Esophagus mucosa (tissue), 1 donor: ENCODE data around the gene NDUFV2. TPM values are rescaled to one million over a fixed set of nuclear protein-coding genes. Genes with fewer than 3 reads are reported as not detected.
"Not testable (repeated sequence)": the region's sequence is repeated elsewhere in the genome, so short reads cannot be mapped to it uniquely, and the experiment has no call there.

ENCODE experiments used
- ATAC-seq: fragments of 200-7000 bp; cut with Tn5 transposase; one replicate; pipeline ENCODE4 v1.9.1; 2020
- total RNA-seq: library from RNA; stranded (reverse); gene quantifications from one replicate; pipeline ENCODE4 v1.2.4, GENCODE V29; 2023
- donor health status: DM: yes; HTN: yes; CAD: no.

The NDUFV2 gene
- total RNA-seq: 156 TPM

DNA sequence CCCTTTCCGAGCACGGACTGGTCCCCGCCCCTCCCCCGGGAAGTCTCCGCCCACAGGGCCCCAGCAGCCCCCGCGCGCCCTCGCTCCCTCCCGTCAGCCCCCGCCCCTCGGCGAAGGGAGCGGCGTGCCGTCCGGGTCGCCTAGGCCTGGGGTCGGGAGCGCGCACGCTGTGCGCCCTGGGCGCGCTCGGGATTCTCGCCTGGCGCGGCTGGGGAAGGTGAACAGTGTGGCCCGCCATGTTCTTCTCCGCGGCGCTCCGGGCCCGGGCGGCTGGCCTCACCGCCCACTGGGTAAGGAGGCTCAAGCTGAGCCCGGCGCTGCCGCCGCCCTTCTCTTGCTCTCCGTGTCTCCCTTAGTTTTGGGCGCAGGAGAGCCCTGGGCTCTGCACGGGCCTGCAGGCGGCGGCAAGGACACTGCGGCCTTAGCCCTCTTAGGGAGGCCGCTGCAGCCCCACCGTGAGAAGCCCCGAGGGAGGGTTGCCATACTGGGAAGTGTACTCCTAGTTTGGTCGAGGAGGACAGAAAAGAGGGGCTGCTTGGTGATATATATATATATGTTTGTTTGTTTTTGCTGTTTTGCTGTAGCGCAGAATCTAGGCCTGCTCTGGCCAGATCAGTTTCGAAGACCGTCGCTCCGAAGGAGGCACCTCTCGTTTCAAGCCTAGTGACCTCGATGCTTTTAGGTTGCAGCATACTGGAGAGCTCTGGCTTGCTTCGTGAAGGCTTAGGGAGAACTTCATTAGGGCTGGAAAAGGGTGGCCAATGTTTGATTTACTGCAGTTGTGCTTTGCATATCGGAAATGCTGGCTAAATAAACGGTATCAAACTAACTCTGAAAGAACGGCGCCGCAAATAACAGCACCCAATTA is at the start of gene NDUFV2:
Gene NDUFV2, plus strand, starts transcription at position 192 of the 868 bp plus-strand sequence. Its CDS starts 45 bp downstream, at position 237.
- peak; percentile 99 for ATAC-seq

DNA sequence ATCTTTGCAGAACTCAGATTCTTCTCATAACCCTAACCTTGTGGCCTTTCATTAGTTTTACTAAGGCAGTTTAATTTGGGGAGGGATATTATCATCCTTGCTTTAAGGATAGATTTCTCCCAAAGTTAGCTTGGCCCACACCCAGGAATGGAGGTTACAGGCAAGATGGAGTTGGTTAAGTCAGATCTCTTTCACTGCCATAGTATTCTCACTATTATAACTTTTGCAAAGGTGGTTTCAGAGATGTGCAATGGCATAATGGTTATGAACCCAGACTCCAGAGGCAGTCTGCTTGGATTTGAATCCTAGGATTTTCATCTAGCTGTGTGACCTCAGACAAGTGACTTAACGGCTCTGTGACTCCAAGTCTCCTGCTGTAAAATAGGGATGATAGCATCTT is 48.7 kb upstream of the NDUFV2 start:
- ATAC-seq: no peak

DNA sequence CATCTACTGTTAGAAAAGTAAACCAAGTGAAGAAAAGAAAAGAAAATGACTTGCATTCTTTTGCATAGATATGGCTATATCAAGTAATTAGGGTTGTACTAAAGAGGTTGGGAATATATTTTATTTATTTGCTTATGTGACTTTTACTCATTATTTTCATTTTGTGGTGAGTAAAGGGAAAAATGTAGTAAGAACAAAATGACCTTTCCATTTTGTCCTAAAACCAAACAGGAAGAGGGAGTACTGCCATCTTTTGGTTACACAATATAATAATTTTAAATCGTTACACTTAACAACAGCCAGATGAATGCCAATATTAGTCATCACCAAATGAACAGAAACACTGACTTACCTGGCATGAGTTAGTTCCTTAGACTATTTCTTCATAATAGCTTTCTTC is 47.3 kb upstream of the NDUFV2 start:
- peak; percentile 93 for ATAC-seq

DNA sequence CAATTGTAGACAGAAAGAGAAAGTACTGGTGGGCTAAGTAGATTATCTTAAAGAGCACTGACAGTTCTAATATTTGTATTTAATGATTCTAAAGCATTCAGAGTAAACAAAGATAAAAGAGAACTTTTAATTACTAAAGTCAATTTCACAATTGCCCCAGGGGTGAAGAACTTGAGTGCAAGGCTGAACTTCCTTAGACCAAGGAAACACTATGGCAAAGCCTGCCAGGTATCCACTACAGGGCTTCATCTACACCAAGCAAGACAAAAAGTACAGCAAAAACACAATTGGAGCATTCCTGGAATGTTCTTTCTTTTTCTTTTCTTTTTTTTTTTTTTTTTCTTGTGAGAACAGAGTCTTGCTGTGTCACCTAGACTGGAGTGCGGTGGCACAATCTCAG is 46.9 kb upstream of the NDUFV2 start:
- ATAC-seq: peak; percentile 55

DNA sequence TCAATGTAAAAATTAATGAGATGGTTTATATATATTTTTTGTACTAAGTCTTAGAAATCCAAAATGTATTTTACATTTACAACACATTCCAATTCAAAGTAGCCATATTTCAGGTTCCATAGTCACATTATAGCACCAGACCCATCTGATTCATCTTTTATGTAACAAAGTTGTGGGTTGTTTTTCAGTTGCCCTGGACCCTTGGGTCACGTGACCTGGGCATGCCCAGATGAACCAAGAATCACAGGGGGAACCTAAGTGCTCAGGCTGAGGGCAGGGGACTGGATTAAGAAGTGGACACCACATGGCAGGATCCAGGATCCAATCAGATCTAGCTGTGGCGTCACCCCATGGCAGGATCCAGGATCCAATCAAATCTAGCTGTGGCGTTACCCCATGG is 44.9 kb upstream of the NDUFV2 start:
- ATAC-seq: no peak

DNA sequence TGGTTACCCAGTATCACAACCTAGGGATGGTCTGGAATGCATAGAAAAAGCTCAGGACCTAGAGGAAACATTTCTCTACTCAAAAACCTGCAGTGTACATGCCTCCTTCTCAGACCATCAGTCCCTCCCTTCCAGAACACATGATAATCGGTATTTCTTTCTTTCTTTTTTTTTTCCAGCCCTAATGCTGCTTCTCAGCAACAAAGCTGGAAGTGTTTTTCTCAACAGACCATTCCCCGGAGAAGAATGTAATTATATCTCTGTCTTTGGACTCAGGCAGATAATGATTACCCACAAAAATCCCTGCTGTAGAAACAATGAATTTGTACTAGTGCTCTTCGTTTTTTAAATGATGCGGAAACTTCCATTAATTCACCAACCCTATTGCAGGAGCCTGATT is 44.1 kb upstream of the NDUFV2 start:
- no peak for ATAC-seq

DNA sequence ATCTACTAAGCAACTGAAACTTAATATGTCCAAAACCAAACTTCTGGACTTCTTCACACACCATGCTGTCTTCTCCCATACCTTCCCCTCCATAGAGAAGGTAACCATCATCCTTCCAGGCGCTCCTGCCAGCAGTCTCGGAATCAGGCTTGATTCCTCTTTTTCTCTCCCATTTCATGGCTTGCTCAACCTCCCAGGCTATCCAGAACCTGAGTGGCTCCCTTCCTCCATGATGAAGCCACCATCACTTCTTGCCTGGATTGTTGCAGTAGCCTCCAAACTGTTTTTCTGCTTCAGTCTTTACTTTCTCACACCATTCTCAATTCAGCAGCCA is 40.1 kb upstream of the NDUFV2 start:
- ATAC-seq: no peak

DNA sequence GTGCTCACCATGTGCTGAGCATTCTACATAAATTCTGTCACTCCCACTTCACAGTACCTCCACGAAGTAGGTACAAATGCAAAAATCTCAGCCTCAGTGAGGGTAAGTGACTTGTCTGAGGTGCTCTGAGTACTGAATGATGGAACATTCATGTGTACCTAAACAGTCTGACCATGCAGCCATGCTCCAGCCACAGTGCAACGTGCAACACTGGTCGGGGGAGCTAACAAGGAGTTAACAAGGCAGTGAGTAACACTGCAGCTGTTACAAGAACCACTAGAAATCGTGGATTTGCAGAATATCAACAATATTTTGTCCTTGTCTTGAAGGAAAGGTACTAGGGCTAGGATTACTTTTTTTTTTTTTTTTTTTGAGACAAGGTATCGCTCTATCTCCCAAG is 36.6 kb upstream of the NDUFV2 start:
- no peak for ATAC-seq

DNA sequence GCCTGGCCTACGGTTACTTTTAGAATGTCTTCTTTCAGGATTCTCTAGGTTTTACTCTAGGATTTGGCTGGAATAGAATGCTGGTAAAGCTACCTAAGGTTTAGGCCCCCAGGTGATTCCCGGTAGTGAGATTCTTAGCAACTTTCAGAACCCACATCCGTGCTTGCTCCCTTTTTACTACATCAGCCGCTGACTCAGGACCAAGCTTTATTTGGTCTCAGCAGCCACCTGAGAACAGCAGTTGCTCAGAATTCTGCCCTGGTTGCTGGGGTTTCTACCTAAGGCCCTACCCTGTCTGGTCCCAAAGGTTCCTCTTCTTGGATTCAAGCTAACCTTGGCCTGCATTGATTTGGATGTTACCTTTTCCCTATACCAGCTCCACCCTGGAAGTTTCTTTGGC is 36.1 kb upstream of the NDUFV2 start:
- ATAC-seq: no peak

DNA sequence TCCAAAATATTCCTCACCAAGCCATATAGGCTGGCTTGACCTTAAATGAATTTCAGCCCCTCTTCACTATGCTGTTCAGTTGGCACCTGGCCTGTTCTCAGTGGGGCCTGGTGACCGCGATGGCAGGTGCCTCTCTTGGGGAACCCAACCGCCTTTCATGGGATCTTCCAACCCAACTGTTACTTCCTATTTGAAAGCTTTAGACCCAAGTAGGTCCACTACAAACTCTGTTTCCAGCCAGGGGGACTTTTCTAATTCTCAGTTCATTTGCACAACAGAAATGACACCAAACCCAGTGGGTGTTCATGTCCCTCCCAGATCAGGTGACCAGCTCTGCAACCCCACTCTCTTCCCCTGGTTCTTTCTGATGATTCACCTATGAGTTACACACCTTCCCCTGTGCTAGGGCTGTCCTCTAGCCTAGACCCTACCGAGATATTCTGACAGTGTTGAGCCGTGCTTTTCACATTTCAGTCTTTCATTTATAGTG is 35.6 kb upstream of the NDUFV2 start:
- ATAC-seq: no peak

DNA sequence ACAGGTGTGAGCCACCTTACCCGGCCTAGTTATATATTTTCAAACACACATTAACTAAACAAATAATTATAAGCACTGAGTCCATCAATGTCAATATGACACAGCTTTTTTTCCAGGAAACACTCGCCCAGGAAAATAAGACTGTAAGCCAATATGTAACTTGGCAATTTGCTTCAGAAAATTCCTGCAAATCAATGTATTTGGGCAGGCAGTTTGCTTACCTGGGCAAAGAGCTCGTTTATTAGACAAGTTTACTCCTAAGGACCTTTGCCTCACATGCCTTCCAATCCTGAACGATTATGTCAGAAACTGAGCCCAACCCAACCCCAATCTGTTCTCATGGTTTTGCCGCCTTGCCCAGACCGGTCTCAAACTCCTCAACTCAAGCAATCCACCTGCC is 34.7 kb upstream of the NDUFV2 start:
- no peak for ATAC-seq

DNA sequence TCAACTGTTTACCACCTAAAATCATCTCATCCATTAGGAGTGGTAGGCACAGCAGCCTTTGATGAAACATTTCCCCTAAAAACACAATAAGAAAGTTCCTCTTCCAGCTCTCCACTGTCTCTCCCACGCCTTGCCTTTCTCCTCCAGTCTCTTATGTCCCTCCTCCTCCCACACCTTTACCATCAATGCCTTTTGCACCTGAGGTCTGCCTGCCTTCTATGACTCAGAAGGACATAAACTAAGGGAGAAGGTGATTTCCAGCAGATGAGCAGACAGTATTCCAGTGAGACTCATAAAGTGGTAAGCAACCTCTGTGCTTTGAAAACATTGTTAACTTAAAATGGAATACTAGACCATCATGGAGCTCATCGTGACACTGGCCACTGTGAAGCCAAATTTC is 34.2 kb upstream of the NDUFV2 start:
- peak; percentile 27 for ATAC-seq

DNA sequence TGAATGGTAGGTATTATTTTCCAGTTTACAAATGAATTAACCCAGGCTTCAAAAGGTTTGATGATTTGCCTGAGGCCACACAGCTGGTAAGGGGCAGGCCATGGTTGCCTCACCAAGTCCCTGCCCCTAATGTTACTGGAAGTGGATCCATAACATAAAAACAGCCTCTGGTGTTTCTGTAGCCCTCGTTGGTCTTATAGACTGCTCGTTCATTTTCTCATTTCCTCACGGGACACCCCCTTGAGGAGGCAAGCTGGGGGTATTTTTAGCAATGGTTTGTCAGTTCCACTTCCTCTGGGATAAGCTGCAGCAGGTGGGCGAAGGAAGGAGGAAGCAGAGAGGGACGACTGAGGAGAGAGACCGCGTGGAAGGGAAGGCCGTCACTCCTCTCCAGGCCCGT is 32.9 kb upstream of the NDUFV2 start:
- no peak for ATAC-seq

DNA sequence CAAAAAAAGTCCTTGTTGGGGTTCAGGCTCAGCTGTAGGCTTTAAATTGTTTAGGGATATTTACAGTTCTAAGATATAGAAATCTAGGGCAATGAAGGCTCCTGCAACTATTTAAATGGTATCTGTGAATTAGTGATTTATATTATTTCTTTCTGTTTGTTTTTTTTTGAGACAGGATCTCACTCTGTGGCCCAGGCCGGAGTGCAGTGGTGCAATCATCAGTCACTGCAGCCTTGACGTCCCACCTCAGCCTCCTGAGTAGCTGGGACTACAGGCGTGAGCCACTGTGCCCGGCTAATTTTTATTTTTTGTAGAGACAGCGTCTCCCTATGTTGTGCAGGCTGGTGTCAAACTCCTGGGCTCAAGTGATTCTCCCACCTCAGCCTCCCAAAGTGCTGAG is 32.3 kb upstream of the NDUFV2 start:
- ATAC-seq: no peak

DNA sequence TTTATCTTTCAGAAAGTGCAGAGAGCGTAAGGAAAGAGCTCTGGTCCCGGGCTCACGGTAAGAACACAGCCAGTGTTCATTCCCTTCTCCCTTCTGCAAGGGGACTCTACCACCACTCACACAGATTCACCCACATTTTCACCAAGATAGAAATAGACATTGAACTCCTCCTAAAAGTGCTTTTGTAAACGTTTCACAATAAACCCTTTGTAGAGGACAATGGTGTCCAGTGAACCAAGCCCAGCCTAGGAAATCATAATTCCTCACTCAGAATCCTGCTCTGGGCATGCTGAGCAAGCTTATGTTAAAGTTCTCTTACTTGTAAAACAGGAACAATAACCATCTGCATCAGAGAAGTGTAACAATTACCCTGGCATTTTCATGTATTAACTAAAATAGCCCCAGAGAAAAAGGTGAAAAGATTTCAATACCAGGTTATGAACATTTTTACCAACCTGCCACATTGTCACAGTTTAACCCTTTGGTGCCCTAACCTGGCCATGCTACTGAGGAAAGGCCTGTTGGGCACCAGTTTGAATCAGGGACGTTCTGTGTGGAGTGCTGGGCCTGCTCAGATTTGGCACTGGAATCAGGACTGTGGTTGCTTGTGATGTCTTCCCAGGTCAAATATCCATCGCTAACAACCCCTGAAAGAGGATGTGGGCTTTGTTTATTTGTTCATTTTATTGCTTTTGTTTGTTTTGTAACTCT is 22.5 kb upstream of the NDUFV2 start:
- peak; percentile 82 for ATAC-seq

DNA sequence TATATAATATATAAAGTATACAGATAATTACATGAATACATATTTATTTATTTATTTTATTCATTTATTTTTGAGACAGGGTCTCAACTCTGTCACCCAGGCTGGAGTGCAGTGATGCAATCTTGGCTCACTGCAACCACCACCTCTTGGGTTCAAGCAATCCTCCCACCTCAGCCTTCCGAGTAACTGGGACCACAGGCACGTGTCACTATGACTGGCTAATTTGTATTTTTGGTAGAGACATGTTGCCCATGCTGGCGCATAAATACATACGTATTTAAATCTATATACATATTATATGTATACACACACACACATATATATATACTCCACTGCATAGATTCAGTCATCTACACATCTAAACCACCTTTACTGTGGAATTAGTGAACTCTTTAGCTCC is 20.6 kb upstream of the NDUFV2 start:
- no peak for ATAC-seq

DNA sequence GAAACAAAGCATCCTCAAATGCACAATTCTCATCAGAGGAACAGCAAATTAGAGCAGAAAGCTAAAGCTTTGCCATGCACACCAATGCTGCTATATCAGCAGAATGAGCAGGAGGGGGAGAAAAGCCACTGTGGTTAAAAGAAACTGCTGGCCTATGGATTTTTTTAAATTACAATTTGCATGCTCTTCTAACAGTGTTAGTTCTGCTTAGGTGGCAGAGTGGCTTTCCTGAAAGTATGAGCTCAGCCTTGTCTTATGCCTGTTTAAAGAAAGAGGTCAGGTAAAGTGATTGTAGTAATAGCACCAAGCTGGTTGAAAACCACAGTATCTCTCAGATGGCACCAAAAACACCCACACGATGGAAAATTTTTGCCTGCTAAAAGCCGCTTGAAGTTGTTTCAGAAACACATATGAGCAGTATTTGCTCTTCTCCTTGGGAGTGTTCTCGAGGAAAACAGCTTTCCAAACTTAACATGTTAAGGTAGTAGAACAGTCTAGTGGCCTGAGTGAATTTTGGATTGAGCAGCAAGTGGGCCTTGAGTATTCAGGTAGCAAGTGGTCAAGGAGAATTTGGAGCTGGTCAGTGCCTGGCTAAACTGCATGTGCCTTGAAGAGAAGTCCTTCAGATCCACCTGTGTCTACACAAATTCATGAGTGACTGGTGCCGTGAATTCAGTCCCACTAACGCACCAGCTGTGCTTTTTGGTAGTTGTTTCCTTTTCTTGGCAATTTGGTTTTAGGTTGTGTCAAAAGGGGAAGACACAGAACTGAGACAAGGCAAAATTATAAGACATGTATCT is 19.6 kb upstream of the NDUFV2 start:
- ATAC-seq: no peak

DNA sequence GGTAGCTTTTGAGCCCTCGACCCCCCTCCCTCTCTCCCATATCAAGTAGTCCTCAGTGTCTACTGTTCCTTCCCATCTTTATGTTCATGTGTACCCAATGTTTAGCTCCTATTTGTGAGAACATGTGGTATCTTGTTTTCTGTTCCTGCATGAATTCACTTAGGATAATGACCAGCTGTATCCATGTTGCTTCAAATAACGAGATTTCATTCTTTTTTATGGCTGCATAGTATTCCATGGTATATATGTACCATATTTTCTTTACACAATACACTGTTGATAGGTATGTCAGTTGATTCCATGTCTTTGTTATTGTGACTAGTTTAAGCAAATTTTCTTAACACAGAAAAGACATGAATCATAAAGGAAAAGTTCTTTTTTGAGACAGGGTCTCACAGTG is 16.5 kb upstream of the NDUFV2 start:
- no peak for ATAC-seq

DNA sequence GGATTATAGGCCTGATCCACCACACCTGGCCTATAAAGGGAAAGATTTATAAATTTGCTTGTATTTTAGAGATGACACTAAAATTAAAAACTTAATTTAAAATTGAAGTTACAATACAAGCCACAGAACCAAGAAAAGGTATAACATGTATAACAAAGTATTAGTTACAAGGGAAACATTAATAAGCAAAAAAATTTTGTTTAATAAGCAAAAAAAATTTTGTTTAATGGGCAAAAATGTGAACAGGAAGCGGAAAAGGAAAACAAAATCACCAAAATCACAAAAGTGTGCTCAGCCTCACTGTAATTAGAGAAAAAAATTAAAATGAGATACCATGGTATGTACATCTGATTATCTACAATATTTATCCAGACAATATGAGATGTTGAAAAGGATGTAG is 15.9 kb upstream of the NDUFV2 start:
- ATAC-seq: no peak

DNA sequence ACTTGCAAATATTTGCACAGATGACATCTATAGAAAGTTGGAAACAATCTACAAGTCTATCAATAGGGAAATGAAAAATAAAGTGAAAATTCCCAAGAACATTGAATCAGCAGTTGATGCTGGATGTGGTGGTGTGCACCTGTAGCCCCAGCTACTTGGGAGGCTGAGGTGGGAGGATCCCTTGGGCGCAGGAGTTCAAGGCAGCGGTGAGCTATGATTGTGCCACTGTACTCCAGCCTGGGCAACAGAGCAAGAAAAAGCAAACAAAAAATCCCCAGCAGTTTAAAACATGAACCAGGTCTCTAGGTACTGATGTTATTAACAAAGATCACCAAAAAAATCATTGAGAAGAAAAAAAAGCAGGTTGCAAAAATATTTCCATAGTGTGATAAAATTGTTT is 15.4 kb upstream of the NDUFV2 start:
- no peak for ATAC-seq

DNA sequence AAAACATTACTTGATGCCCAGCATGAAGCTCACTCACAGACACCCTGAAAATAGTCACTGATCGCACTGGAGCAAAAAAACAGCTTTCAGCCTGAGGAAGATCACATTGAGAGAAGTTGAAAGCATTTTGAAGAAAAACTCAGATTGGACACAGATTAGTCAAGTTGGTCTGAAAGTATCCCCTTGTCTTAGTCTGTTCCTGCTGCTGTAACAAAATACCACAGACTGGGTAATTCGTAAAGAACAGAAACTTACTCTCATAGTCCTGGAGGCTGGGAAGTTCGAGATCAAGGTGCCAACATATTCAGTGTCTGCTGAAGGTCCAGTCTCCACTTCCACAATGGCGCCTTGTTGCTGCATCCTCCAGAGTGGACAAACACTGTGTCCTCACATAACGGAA is 14.2 kb upstream of the NDUFV2 start:
- no peak for ATAC-seq

DNA sequence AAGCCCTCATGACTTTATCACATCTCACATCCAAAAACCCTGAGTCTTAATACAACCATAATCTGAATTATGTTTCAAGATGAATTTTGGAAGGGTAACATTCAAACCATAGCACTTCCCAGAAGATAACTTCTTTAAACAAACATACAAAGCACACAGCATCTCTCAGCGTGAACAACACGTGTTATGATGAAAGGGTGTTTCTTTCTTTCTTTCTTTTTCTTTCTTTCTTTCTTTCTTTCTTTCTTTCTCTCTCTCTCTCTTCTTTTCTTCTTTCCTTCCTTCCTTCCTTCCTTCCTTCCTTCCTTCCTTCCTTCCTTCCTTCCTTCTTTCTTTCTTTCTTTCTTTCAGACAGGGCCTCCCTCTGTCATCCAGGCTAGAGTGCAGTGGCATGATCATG is 13.8 kb upstream of the NDUFV2 start:
- ATAC-seq: not testable (repeated sequence)

DNA sequence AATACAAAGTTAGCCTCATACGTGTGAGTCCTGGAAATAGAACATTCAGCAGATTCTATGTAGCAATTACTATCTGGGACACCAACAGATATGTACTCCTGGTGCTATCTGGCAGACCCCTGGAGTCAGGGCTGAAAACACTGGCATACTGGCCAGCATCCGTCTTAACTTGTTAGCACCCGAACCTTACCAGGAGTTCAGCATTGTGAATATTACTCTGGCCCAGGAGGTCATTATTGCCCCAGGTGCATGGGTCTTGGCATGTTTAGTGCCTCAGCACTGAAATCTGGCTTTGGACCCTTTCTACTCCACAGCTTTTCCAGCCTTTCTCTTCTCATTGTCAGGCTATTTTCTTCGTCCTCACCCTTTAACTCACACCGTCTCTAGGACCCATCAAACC is 11.9 kb upstream of the NDUFV2 start:
- ATAC-seq: no peak
